ENCODE measurements around the gene NDUFA5.

DNA sequence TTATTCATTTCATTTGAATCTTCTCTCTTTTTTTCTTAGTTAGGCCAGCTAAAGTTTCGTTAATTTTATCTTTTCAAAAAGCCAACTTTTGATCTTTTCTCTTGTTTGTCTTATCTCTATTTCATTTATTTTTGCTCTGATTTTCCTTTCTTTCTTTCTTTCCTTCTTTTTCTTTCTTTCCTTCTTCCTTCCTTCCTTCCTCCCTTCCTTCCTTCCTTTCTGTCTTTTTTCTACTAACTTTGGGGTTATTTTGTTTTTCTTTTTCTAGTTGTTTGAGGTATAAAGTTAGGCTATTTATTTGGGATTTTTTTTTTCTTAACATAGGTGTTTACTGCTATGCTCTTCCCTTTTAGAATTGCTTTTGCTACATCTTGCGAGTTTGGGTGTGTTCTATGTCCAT lies 30.8 kb upstream of the NDUFA5 start:
- no peak for TF ChIP-seq CTCF (IDR thresholded peaks at IDR 0.05)
- TF ChIP-seq ZFX (IDR thresholded peaks at IDR 0.05; ENCODE audit: borderline replicate concordance): no peak
